Left lung (tissue), 10 donors: ENCODE measurements around the gene USP10. TPM values are rescaled to one million over a fixed set of nuclear protein-coding genes. Genes with fewer than 3 reads are reported as not detected.

Source experiments
- ATAC-seq: fragments of 200-7000 bp; cut with Tn5 transposase; one replicate; pipeline ENCODE4 v1.9.1; 2020; ENCODE audit warnings: moderate library complexity
- DNase-seq, 4 donors: peaks; one replicate each; pipeline ENCODE4 v3.0.0-alpha.2; 2013 to 2020
- H3K27ac ChIP-seq, 2 donors: fragments of 200-600 bp; sonication (generic) in 1 of 2; one replicate each; pipeline versions ENCODE4 v1.5.0 to v1.8.0; 2020 to 2021
- H3K27me3 ChIP-seq, 2 donors: fragments of 200-600 bp; sonication (generic) in 1 of 2; one replicate each; pipeline versions ENCODE4 v1.5.0 to v1.8.0; 2020 to 2021
- H3K36me3 ChIP-seq, 2 donors: fragments of 200-600 bp; sonication (generic) in 1 of 2; one replicate each; pipeline versions ENCODE4 v1.5.0 to v1.8.0; 2020 to 2021
- H3K4me1 ChIP-seq, 2 donors: fragments of 200-600 bp; one replicate each; pipeline ENCODE4 v1.8.0; 2021
- H3K4me3 ChIP-seq, 2 donors: fragments of 200-600 bp; sonication (generic) in 1 of 2; one replicate each; pipeline versions ENCODE4 v1.5.0 to v1.8.0; 2020 to 2021; ENCODE audit warnings: mild to moderate bottlenecking in 1 of 2
- H3K9me3 ChIP-seq, 2 donors: fragments of 200-600 bp; sonication (generic) in 1 of 2; one replicate each; pipeline versions ENCODE4 v1.5.0 to v1.8.0; 2020 to 2021
- CTCF ChIP-seq, 2 donors: fragments of 200-600 bp; sonication (generic) in 1 of 2; IDR thresholded peaks; one replicate each; pipeline versions ENCODE4 v1.5.0 to v1.8.0; 2021; ENCODE audit warnings: antibody characterized with exemption in 2 of 2
- intact Hi-C, 2 donors: fragments of 100-400 bp; cut with DNase I; formaldehyde crosslinking; loops; one replicate each; pipeline versions ENCODE4 v1.11.2 to v1.14.2; 2022
- polyA plus RNA-seq, 6 donors: library from polyadenylated mRNA; unstranded; fragments of 120-200 nt; gene quantifications; one replicate each; pipeline ENCODE4 v1.2.1, GENCODE V29; 2013; ENCODE audit not compliant: insufficient read length in 6 of 6
- total RNA-seq, 2 donors: library from RNA; stranded (reverse); fragmentation: NEBNext Ultra II Directional; extraction: Animal tissue kit (Norgen Biotek cat#: 25700); gene quantifications; one replicate each; pipeline ENCODE4 v1.2.1, GENCODE V29; 2021
- donor health status: DM: no; HTN: yes; CAD: no.
- donor health status: DM: no; HTN: no; CAD: no.

Gene USP10
- total and polyA plus RNA-seq, 8 donors = 57.4 to 102 (median 87.8) TPM

- Histone ChIP-seq H3K9me3 (no peaks in the 10 kb centered on the region), H3K27me3 (no peaks in the 10 kb centered on the region), H3K36me3 (peaks cover 0 to 7% of the 10 kb centered on the region in 2 donors), H3K4me1 (peaks cover 33 to 77% of the 10 kb centered on the region in 2 donors), H3K4me3 (peak overlapping the region in 1 of 2 donors; percentile 32), H3K27ac (peak overlapping the region in 1 of 2 donors; percentile 80)
- ATAC-seq (peak; percentile 90), DNase-seq (peak; percentile 77 to 96 (median 89))
- peak; percentile 94 to 96 for TF ChIP-seq CTCF (IDR thresholded peaks at IDR 0.05)
- intact Hi-C loops = loop anchor here in 1 of 2 donors (5.0 to 10.0 kb wide), 3 partner anchors 51 to 201 kb away; no protein-coding TSS in a partner anchor
These were observed 26.4 kb downstream of the USP10 start for GRCh38 chr16:84726079-84726668.

GRCh38 chr16:84726669-84727467 is 27.1 kb downstream of the USP10 start:
- peaks cover 33 to 83% of the 10 kb centered on the region in 2 donors for H3K4me1 ChIP-seq
- intact Hi-C loops = loop anchor here in 1 of 2 donors (5.0 to 10.0 kb wide), 3 partner anchors 52 to 202 kb away; no protein-coding TSS in a partner anchor
- H3K36me3 ChIP-seq = peaks cover 0 to 3% of the 10 kb centered on the region in 2 donors
- ATAC-seq (peak; percentile 37), DNase-seq (peak in 1 of 4 donors; percentile 39)
- peak overlapping the region in 1 of 2 donors; percentile 32 for H3K4me3 ChIP-seq
- peak overlapping the region in 1 of 2 donors; percentile 80 for H3K27ac ChIP-seq
- no peak for TF ChIP-seq CTCF (IDR thresholded peaks at IDR 0.05)
- H3K27me3 ChIP-seq = no peaks in the 10 kb centered on the region
- H3K9me3 ChIP-seq = no peaks in the 10 kb centered on the region

GRCh38 chr16:84728853-84729424 is 29.1 kb downstream of the USP10 start:
- intact Hi-C loops = loop anchor here in 1 of 2 donors (5.0 to 10.0 kb wide), 3 partner anchors 54 to 204 kb away; no protein-coding TSS in a partner anchor
- H3K4me1 ChIP-seq = peaks cover 30 to 85% of the 10 kb centered on the region in 2 donors

GRCh38 chr16:84729716-84730320 is 30.0 kb downstream of the USP10 start:
- intact Hi-C loops = loop anchor here in 1 of 2 donors (5.0 to 10.0 kb wide), 3 partner anchors 55 to 205 kb away; no protein-coding TSS in a partner anchor
- no peaks in the 10 kb centered on the region for H3K9me3 ChIP-seq
- peak overlapping the region; percentile 79 to 84 for H3K27ac ChIP-seq
- TF ChIP-seq CTCF (IDR thresholded peaks at IDR 0.05) = no peak
- peaks cover 22 to 77% of the 10 kb centered on the region in 2 donors for H3K4me1 ChIP-seq
- ATAC-seq (peak; percentile 34), DNase-seq (no peak)
- no peaks in the 10 kb centered on the region for H3K27me3 ChIP-seq
- H3K36me3 ChIP-seq = peaks cover 0 to 7% of the 10 kb centered on the region in 2 donors
- peak overlapping the region in 1 of 2 donors; percentile 13 for H3K4me3 ChIP-seq

More at GRCh38 chr16:84728853-84729424, 29.1 kb downstream of the USP10 start:
- Histone ChIP-seq H3K9me3 (no peaks in the 10 kb centered on the region), H3K4me3 (no peak overlapping the region), H3K27ac (no peak overlapping the region), H3K36me3 (peaks cover 0 to 4% of the 10 kb centered on the region in 2 donors), H3K27me3 (no peaks in the 10 kb centered on the region)
- TF ChIP-seq CTCF (IDR thresholded peaks at IDR 0.05) = no peak
- ATAC-seq = no peak
- DNase-seq = no peak
